Heart left ventricle (tissue), 16 donors: Measurements from ENCODE around the gene STIMATE. TPM values are rescaled to one million over a fixed set of nuclear protein-coding genes. Genes with fewer than 3 reads are reported as not detected.

ENCODE experiments used
- ATAC-seq, 4 donors: fragments of 200-7000 bp; cut with Tn5 transposase; one replicate each; pipeline ENCODE4 v1.9.1; 2020 to 2022; ENCODE audit warnings: moderate library complexity in 4 of 4, mild to moderate bottlenecking in 3 of 4, moderate number of reproducible peaks in 1 of 4
- DNase-seq, 5 donors: peaks; one replicate each; pipeline ENCODE4 v3.0.0-alpha.2; 2020
- H3K27ac ChIP-seq, 12 donors: fragments of 200-600 bp; sonication (generic) in 4 of 12; one replicate each; pipeline versions ENCODE4 v1.5.0 to v1.8.0; 2016 to 2022; ENCODE audit warnings: mild to moderate bottlenecking in 2 of 12
- H3K27me3 ChIP-seq, 9 donors: fragments of 200-600 bp; sonication (generic) in 2 of 9; one replicate each; pipeline versions ENCODE4 v1.5.1 to v1.8.0; 2016 to 2022; ENCODE audit warnings: mild to moderate bottlenecking in 3 of 9
- H3K36me3 ChIP-seq, 9 donors: fragments of 200-600 bp; sonication (generic) in 2 of 9; one replicate each; pipeline versions ENCODE4 v1.5.0 to v1.8.0; 2018 to 2022; ENCODE audit warnings: mild to moderate bottlenecking in 2 of 9
- H3K4me1 ChIP-seq, 12 donors: fragments of 200-600 bp; sonication (generic) in 4 of 12; one replicate each; pipeline versions ENCODE4 v1.5.0 to v1.8.0; 2016 to 2022; ENCODE audit warnings: mild to moderate bottlenecking in 3 of 12
- H3K4me3 ChIP-seq, 12 donors: fragments of 200-600 bp; sonication (generic) in 4 of 12; one replicate each; pipeline versions ENCODE4 v1.5.0 to v1.8.0; 2017 to 2022; ENCODE audit warnings: mild to moderate bottlenecking in 9 of 12, moderate library complexity in 4 of 12
- H3K9me3 ChIP-seq, 12 donors: fragments of 200-600 bp; sonication (generic) in 4 of 12; one replicate each; pipeline versions ENCODE4 v1.5.0 to v1.8.0; 2016 to 2022; ENCODE audit warnings: mild to moderate bottlenecking in 1 of 12
- CTCF ChIP-seq, 12 donors: fragments of 200-600 bp; sonication (generic) in 4 of 12; IDR thresholded peaks; one replicate each; pipeline versions ENCODE4 v1.5.0 to v1.8.0; 2018 to 2022; ENCODE audit warnings: antibody characterized with exemption in 12 of 12, mild to moderate bottlenecking in 5 of 12
- POLR2A ChIP-seq, 2 donors: fragments of 450-650 bp; IDR thresholded peaks; one replicate each; pipeline ENCODE4 v1.6.1; 2017; ENCODE audit warnings: antibody characterized with exemption in 2 of 2, mild to moderate bottlenecking in 2 of 2, moderate library complexity in 2 of 2
- WGBS, 4 donors: extraction: QIAGEN DNeasy Blood & Tissue Kit in 2 of 4; methylation state at CpG; one replicate each; pipeline versions ENCODE4 v1.1.5 to v1.1.7; 2013 to 2018; 5-methylcytosine and 5-hydroxymethylcytosine counted together
- intact Hi-C, 10 donors: fragments of 100-400 bp; cut with DNase I; formaldehyde crosslinking; loops; one replicate each; pipeline versions ENCODE4 v1.11.1 to v1.14.2; 2022
- polyA plus RNA-seq, 2 donors: library from polyadenylated mRNA; stranded (reverse); fragments of 200-250 nt; gene quantifications; one replicate each; pipeline ENCODE4 v1.2.3, GENCODE V29; 2013
- total RNA-seq, 9 donors: library from RNA; depleted of rRNA in 2 of 9; stranded (reverse); fragments of >200 nt in 2 of 9; fragmentation: NEBNext Ultra II Directional in 3 of 9; extraction: Animal tissue kit (Norgen Biotek cat#: 25700) in 3 of 9; gene quantifications; one replicate each; pipeline versions ENCODE4 v1.1.0 to v1.2.4, GENCODE V29; 2016 to 2023
- donor health status: ischemic (EF 13 %, LVEDD 7.1; RV severe dilation, severe dysfunction).
- donor health status: healthy with polysubstance abuse.
- donor health status: DM: no; HTN: yes; CAD: no.
- donor health status: DM: no; HTN: no; CAD: no.
- donor health status: ischemic (EF 25% LVEDD 6.9; RV normal size, moderate dysfunction).
- donor health status: ischemic (EF 25% LVEDD 5.7; RV mildly dilated, moderate dysfunction).
- donor health status: healthy.
- donor health status: DM: yes; HTN: yes; CAD: no.
- donor health status: ischemic (EF 35%, LVEDD 5.7; RV mildly dilated, moderate dysfunction).
- donor health status: nonischemic (EF 11% LVEDD 7.7; RV severe dilation, severe dysfunction).
- donor health status: DM: yes; HTN: yes; CAD: no.
- donor health status: PGD.
- donor health status: ischemic (EF 29% LVEDD 5.4; RV normal size, mild dysfunction).
- donor health status: nonischemic (EF 23%, LVEDD 6.1; RV moderate dilation, normal function).

STIMATE gene
- total and polyA plus RNA-seq, 11 donors: 3.4 to 17.1 (median 9.4) TPM

- 67 to 86% (median 74%) methylated on average over 6 to 8 of the region's 8 CpGs for WGBS, 4 donors
- no peak overlapping the region for H3K27ac ChIP-seq
Observed at GRCh38 chr3:52813810-52814209, 83.5 kb downstream of the STIMATE start.

GRCh38 chr3:52811452-52812011 is 85.8 kb downstream of the STIMATE start:
- DNase-seq (no peak), ATAC-seq (no peak)
- no peaks in the 10 kb centered on the region for H3K27me3 ChIP-seq
- H3K27ac ChIP-seq: no peak overlapping the region
- no peaks in the 10 kb centered on the region for H3K36me3 ChIP-seq
- intact Hi-C loops: no loop called here
- 81 to 90% (median 87%) methylated on average over 6 to 7 of the region's 7 CpGs for WGBS, 4 donors
- H3K9me3 ChIP-seq: no peaks in the 10 kb centered on the region
- TF ChIP-seq POLR2A (IDR thresholded peaks at IDR 0.05): no peak
- no peak for TF ChIP-seq CTCF (IDR thresholded peaks at IDR 0.05)
- no peaks in the 10 kb centered on the region for H3K4me1 ChIP-seq
- H3K4me3 ChIP-seq: no peak overlapping the region

More at GRCh38 chr3:52813810-52814209, 83.5 kb downstream of the STIMATE start:
- DNase-seq: no peak
- Histone ChIP-seq H3K4me1 (no peaks in the 10 kb centered on the region), H3K9me3 (no peaks in the 10 kb centered on the region), H3K4me3 (no peak overlapping the region), H3K36me3 (no peaks in the 10 kb centered on the region), H3K27me3 (no peaks in the 10 kb centered on the region)
- TF ChIP-seq POLR2A (IDR thresholded peaks at IDR 0.05) (no peak), CTCF (IDR thresholded peaks at IDR 0.05) (no peak)
- no peak for ATAC-seq
- intact Hi-C loops: no loop called here

DNA sequence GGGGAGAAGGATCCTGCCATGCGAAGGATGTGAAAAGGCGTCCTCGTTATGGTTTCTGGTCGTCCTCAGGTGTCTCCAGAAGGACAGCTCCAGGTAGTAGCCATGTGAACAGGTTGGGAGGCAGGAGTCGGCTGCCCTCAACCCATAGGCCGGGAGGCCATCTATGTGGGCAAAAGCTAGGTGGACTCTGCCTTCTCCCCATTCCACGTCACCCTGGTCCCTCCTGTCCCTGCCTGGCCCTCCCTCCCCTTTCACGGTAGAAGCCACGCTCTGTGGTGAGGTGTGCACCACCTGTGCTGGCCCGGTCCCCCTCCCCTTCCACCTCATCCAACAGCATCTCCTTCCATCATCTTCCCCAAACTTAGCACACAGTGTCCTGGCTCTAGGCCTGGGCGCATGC is 86.4 kb downstream of the STIMATE start:
- Histone ChIP-seq H3K36me3 (no peaks in the 10 kb centered on the region), H3K27ac (no peak overlapping the region), H3K4me1 (no peaks in the 10 kb centered on the region), H3K27me3 (no peaks in the 10 kb centered on the region), H3K4me3 (no peak overlapping the region), H3K9me3 (no peaks in the 10 kb centered on the region)
- DNase-seq: no peak
- TF ChIP-seq CTCF (IDR thresholded peaks at IDR 0.05): no peak
- no peak for TF ChIP-seq POLR2A (IDR thresholded peaks at IDR 0.05)
- WGBS, 4 donors: 90 to 93% (median 92%) methylated on average over 11 of the region's 11 CpGs
- intact Hi-C loops: no loop called here
- no peak for ATAC-seq

DNA sequence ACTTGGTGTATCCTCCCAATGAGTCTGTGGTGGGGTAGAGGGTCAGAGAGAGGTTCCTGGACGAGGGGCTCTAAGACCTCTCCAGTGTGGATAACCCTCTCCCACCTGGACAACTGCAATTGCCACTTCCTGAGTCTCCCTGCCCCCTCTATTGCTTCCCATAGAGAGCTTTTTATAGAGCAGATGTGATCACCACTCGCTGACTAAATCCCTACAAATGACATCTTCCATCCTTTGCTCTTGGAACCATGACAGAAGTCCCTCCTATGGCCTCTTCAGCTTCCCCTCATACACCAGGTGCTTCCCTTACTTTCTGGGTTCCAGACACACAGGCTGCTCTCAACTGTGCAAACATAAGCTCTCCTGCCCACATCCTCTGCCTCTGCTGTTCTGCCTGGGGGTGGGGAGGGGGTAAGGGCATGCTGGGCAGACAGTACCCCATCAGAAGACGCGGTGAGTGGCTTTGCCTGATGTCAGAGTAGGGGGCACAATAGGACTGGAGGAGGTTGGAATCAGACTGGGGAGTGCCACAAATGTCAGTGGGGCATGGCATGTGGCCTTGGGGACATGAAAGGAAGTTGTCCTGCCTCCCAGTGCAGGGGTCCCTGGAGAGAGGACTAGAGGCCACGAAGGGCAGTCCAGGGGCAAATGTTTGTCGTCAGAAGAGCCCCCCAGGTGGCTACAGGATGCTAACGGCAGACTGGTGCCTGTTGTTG is 87.5 kb downstream of the STIMATE start:
- Histone ChIP-seq H3K4me1 (no peaks in the 10 kb centered on the region), H3K36me3 (no peaks in the 10 kb centered on the region), H3K27ac (no peak overlapping the region), H3K4me3 (no peak overlapping the region), H3K27me3 (no peaks in the 10 kb centered on the region), H3K9me3 (no peaks in the 10 kb centered on the region)
- TF ChIP-seq POLR2A (IDR thresholded peaks at IDR 0.05): no peak
- TF ChIP-seq CTCF (IDR thresholded peaks at IDR 0.05): no peak
- intact Hi-C loops: no loop called here
- DNase-seq (no peak), ATAC-seq (no peak)
- WGBS, 4 donors: 47 to 64% (median 52%) methylated on average over 7 of the region's 7 CpGs
